Breast epithelium (tissue), 3 donors: ENCODE results near the gene FCRL2.

Experiments
- CTCF ChIP-seq, 3 donors: fragments of 450-650 bp; IDR thresholded peaks; one replicate each; pipeline ENCODE4 v1.5.1; 2016 to 2017; ENCODE audit warnings: antibody characterized with exemption in 3 of 3, mild to moderate bottlenecking in 3 of 3, moderate library complexity in 3 of 3
- POLR2AphosphoS5 ChIP-seq, 3 donors: sonication (generic); formaldehyde crosslinking; IDR thresholded peaks; one replicate each; pipeline ENCODE4 v1.6.1; 2017; ENCODE audit warnings: antibody characterized with exemption in 3 of 3

GRCh38 chr1:157748262-157748817, 28.6 kb downstream of the FCRL2 start:
- no peak for TF ChIP-seq POLR2AphosphoS5 (IDR thresholded peaks at IDR 0.05)
- TF ChIP-seq CTCF (IDR thresholded peaks at IDR 0.05) = no peak
